ENCODE measurements around the gene SAMSN1.

SAMSN1 gene

DNA sequence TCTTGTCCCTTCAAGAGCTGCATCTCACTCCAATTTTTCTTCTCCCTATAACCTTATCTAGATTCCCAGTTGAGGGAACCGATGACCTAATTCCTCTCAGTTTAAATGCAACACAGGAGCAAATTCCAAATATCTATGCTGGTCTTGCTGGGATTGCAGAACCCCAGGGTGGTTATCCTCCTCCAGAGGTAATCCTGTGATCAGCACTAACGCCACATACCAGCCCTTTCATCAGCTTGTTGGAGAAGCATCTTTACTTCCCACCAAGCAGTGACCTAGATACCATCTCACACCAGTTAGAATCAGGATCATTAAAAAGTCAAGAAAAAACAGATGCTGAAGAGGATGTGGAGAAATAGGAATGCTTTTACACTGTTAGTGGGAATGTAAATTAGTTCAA lies 52.4 kb downstream of the SAMSN1 start:
- in situ Hi-C loops (cut with MboI; ENCODE audit: low pct_unique_long_range_greater_than_20kb, low sequenced_read_pairs) = no loop called here
- DNase-seq = no peak

DNA sequence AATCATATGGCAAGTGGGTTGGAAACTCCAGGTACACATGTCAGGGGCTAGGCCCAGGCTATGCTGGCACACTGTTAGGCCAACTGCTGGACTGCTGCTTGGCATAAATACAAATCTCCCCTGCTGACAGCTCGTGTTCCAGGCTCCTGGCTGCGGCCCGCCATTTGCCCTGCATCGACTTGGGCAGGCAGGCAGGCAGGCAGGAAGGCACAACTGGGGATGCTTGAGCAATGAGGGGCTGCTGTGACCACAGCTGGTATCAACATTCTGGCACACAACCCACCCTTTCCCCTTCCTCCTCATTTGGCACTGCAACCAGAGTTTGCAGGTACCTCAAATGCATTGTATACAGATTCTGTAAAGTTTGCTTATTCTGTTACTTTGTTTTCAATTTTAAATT lies 53.2 kb downstream of the SAMSN1 start:
- no peak for DNase-seq
- in situ Hi-C loops (cut with MboI; ENCODE audit: low pct_unique_long_range_greater_than_20kb, low sequenced_read_pairs) = no loop called here

DNA sequence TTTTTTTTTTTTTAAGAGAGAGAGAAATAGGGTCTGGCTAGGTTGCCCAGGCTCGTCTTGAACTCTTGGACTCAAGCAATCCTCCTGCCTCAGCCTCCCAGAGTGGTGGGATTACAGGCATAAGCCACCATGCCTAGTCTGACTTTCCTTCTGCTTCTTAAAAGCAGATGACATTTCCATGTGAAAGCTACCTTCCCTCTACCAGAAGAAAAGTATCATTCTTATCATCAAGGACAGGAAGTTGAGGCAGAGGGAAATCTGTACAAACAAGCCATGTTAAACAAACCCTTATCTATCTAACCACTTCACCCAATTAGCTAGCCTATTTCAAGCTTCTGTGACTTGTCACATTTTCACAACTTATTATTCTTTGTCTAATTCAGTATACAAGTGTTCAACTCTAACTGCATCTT lies 54.8 kb downstream of the SAMSN1 start:
- in situ Hi-C loops (cut with MboI; ENCODE audit: low pct_unique_long_range_greater_than_20kb, low sequenced_read_pairs) = no loop called here
- no peak for DNase-seq

DNA sequence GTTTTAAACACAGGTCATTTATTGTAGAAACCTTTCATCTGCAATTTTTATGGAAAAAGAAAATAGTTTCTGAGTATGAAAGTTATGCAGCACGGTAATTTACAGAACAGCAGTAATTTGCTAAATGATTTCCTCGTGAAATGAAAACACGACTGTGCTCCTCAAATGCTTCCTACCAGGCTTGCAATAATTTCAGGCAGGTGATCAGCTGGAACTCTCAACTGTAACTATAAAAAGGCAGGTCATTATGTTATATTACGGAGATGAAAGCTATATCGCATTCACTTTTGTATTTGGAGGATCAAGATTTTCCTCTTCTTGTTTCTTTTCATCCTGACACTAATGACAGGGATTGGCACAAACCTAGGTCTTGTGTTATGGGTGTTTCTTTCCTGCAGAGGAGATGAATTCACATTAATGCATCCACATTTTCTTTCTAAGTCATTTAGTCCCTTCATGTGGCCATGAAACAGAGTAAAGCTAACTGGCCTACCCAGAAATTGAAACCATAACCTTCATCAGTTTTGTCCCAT lies 57.4 kb downstream of the SAMSN1 start:
- in situ Hi-C loops (cut with MboI; ENCODE audit: low pct_unique_long_range_greater_than_20kb, low sequenced_read_pairs) = no loop called here
- no peak for DNase-seq

DNA sequence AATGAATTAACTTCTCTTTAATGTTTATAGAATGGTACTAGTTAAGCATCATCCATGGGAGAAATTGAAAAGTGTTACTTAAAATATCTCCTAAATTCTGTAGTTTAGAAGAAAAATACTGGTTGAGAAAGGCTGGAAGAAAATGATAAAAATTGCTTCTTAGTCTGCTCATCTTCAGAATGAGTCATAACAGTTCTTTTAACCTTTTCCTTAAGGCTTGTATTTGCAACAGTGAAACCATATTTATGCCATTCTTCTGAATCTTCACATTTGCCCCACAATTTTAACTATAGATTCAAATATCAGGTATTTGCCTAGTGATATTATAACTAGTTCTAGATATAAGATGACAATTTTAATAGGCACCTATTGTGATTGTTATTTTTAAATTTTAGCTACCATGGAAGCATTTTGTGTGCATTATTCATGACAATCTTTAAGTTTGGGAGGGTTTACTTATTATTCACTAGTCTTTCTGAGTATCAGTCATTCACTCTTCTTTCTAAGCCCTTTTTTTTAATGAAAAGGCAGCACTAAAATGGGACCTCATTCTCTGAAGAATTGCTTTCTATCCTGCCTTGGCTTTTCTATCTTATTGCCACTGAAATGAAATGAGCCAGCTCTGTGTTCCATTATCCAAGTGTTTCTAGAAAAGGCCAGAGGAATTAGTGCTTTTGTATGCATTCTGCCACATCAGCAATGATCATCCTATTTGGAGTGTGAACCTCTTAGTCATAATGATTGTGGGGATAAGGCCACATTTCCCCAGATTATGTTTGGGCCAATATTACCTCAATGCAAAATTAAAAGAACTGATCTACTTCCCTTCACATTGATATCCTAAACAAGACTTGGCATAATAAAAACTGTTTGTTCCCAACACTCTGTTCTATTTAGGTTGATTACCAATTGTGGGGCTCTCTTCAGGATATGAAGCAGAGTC lies 58.4 kb downstream of the SAMSN1 start:
- in situ Hi-C loops (cut with MboI; ENCODE audit: low pct_unique_long_range_greater_than_20kb, low sequenced_read_pairs) = no loop called here
- DNase-seq = no peak

DNA sequence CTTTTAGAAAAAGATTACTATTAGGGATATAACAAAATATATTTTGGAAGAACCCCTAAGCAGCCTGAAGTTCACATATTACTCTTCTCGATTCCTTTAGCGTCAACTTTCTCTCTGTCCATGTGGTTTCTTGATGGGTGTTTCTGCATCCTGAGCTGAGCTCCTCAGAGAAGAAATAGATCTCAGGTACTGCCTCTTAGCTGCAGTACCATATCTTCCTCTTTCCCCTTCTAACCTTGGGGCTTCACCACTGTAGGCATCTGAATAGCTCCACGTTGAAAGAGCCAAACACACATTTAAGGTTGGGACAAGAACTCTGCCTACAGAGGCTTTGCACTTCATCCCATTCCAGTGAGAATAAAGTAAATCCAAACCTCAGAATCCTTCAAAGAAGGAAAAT lies 59.2 kb downstream of the SAMSN1 start:
- no peak for DNase-seq
- in situ Hi-C loops (cut with MboI; ENCODE audit: low pct_unique_long_range_greater_than_20kb, low sequenced_read_pairs) = no loop called here

DNA sequence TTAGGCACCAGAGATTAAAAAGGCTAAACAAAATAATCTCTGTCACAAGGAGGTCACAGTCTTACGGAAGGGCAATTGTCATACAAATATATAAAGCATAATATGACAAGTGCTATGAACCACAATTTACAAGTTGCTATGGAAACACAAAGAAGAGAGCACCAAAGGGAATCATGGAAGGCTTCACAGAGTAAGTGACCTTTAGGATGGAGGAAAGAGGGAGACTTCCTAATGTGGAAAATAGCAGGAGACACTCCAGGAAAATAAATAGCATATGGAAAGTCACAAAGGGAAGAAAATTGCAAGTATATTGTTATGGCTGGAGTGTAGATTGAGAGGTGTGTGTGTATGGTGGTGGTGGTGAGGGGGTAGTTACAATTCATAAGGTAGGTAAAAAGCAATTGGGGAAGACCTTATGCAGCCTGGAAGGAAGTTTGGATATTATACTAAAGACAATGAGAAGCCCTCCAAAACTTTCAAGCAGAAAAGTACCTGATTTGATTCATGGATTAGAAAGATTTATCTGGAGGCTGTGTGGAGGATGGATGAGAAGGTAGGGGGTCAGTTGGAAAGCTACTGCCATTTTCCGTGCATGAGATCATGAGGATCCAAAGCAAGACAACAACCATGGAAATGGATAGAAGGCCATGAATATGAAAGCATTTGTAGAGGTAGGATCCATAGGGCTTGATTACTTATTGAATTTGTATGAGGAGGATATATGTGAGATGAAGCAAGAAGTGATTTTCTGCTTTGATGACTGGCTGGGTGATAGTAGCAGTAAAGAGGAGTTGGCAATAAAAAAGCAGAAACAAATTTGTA lies 61.7 kb downstream of the SAMSN1 start:
- in situ Hi-C loops (cut with MboI; ENCODE audit: low pct_unique_long_range_greater_than_20kb, low sequenced_read_pairs) = no loop called here
- DNase-seq = no peak

DNA sequence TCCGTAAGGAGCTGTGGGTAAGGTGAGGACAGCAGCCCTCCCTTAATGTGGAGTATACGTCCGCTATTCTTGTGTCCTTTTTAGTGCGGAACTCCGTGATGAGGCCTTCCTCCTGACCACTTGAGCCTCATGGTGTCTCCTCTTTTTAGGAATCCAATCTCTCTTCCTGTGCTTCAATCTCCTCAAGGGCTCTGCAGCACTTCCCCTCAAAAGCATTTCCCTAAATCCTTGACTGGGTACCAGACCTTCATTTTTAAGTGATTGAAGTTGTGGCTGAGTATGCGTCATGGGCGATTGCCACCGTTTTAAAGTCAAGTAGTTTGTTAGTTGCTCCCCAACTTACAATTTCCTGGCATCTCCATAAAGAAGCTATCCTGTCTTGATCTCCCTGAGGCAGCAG lies 62.8 kb downstream of the SAMSN1 start:
- in situ Hi-C loops (cut with MboI; ENCODE audit: low pct_unique_long_range_greater_than_20kb, low sequenced_read_pairs) = no loop called here
- DNase-seq = peak; percentile 70

DNA sequence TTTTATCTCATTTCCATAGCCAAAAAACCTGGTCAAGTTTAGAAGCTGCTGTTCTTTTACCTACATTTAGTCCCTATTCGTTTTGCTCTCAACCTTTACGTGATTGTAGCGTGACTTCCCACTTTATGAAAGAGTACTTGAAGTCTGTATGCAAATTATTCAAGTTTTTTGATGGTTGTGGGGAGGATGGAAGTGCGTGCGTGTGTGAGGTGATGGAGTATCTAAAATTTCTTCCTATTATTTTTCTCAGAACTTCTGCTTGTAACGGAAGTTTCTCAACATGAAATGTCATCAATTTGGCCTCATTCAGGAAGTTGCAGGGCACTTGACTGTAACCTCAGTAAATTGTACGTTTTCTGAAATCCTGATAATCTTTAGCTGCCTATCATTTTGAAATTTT lies 64.0 kb downstream of the SAMSN1 start:
- peak; percentile 94 for DNase-seq
- in situ Hi-C loops (cut with MboI; ENCODE audit: low pct_unique_long_range_greater_than_20kb, low sequenced_read_pairs) = no loop called here

DNA sequence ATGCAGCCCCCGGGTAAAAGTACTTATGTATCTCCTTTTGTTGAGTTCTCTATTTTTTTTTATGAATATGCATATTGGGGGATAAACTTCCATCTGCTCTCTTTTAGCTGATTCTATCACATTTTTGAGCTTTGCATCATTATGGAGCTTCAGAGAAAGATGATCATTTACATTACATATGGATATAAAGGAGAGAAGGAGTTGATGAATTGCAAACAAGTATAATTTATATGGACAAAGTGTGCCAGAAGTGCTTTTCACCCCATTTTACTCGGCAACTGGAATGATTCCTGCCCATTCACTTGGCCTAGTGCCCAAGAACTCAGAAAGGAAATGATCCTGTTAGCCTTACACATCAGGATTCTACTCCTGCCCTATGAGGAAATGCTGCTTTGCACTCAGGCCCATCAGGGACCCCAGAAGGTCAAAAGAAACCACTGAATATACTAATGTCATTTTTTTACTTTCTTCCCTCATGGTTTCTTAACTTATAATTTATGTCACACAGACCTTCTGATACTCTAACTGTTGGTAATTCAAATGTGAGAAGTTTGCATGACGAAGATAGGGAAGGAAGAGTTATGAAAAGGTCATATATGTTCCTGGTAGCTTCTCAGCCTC lies 65.6 kb downstream of the SAMSN1 start:
- no peak for DNase-seq
- in situ Hi-C loops (cut with MboI; ENCODE audit: low pct_unique_long_range_greater_than_20kb, low sequenced_read_pairs) = no loop called here

DNA sequence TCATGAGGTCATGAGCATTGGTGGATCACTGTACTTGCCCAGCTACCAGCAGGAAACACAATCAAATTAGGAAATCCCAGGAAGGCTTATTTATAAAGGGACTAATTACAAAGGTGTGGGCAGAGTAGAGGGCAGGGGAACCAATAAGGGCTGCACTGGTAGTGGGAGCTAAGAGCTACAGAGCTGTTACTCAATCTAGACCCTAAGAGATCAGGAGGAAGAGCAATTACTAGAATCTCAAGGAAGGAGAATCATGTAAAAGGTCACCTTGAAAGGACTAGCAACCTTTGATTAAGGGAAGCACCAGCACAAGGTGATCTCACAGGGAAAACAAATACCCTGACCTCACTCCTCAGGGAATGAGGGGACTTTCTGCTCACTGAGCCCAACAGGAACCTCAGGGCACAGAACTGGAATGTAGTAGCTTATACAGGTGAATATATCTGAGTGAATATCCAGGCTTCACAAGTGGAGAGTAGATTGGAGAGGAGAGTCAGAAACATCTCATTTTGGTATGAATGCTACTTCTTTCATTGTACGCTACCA lies 66.8 kb downstream of the SAMSN1 start:
- in situ Hi-C loops (cut with MboI; ENCODE audit: low pct_unique_long_range_greater_than_20kb, low sequenced_read_pairs) = no loop called here

DNA sequence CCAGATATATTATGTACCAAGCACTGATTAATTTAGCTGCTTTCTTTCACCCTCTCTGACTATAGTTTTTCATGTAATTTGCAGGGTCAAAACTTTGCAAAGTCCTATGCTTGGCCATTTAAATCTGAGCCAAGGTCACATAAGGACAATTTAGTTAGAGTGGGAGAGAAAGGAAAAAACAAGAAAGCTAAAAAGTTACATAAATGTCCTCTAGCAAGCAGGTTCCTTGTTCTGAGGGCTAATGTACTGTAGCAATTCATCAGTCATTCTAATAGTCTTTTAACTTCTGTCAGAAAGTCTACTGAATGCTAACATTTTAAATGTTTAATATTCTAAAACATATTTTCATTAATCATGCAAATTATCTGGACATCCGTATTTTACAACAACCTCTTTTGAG lies 68.3 kb downstream of the SAMSN1 start:
- in situ Hi-C loops (cut with MboI; ENCODE audit: low pct_unique_long_range_greater_than_20kb, low sequenced_read_pairs) = no loop called here
- DNase-seq = no peak

More for the DNA sequence above, 66.8 kb downstream of the SAMSN1 start:
- DNase-seq = no peak

DNA sequence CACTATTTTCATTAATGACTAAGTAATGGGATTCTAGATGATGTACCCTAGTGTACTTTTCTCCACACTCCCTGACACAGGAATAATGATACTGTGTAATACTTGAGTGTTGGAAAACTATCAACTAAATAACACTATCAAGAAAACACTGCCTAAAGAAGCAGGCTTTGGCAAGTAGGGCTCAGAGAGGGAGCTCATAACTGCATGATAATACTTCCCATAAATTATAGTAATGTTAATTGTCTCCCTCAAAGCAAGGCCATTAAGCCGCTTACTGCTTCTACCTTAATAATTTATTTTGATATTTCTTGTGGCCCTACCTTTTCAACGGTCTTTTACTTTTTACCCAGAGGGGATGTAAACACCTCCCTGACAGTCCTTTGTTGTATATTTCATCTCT lies 69.0 kb downstream of the SAMSN1 start:
- in situ Hi-C loops (cut with MboI; ENCODE audit: low pct_unique_long_range_greater_than_20kb, low sequenced_read_pairs) = no loop called here
- no peak for DNase-seq

DNA sequence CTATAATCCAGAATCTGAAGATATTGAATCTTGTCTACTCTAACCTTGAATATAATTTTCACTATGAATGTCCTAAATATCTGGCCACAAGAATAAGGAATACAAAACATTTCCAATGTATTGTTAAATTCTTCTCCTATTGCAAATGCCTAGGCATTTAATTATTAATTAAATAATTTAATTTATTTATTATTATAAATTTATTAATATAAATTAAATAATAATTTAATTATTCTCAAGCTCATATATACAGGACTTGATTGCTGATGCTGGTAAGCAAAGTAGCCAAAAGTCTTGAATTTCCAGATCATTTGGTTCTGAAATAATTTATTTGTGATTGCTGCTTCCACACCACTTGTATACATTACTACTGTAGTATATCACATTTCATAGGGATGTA lies 71.1 kb downstream of the SAMSN1 start:
- no peak for DNase-seq
- in situ Hi-C loops (cut with MboI; ENCODE audit: low pct_unique_long_range_greater_than_20kb, low sequenced_read_pairs) = no loop called here

DNA sequence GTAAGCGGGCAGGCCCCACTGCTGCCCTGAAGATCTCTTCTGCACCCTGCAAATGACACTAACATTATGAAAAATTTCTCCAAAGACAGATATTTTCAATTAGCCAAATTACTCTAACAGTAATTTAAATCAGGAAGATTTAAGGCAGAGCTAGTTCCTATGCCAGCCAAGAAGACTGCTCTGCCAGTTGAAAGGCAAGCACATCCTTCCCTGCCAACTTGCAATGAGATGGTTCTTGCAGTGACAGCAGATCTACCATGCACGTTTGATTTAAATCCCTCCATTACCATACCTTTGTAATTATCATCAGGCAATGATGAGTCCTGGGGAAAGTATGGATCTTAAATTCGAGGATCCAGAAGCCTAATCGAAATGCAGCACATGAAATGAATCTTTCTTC lies 76.5 kb downstream of the SAMSN1 start:
- in situ Hi-C loops (cut with MboI; ENCODE audit: low pct_unique_long_range_greater_than_20kb, low sequenced_read_pairs) = no loop called here
- no peak for DNase-seq

DNA sequence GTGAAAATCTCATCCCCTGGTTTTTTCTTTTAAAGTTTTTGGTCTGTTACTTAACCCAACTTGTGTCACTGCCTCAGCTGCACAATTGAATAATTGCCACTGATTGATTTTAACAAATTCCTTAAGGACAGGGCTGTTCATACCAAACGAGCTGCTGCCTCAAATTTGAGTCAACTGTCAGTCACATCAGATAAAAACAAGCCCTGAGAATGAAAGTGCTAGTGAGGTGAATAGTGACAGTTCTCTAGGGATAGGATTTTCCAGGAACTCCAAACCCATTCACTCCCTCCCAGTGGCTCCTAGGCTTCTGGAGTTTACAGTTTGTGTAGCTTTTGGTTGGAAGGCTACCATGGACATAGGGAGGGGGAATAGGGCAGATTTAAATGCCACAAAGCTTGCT lies 79.4 kb downstream of the SAMSN1 start:
- in situ Hi-C loops (cut with MboI; ENCODE audit: low pct_unique_long_range_greater_than_20kb, low sequenced_read_pairs) = no loop called here
- DNase-seq = no peak

DNA sequence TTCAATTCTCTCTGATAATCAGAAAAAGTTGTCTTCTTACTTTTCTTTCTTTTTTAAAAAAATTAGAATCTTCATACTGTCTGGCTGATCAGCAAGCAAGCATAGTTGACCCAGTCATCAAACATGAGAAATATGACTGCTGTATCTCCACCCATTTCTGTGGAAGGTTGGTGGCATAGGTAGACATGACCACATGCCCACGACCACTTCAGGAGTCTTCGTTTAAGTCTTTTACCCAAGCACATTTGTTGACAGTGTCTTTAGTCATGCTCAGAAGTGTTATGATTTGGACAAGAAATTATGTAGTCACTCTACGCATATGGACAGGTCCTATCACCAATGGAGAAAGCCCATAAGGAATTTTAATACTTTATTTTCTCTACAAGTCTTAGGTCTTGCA lies 88.4 kb downstream of the SAMSN1 start:
- no peak for DNase-seq
- in situ Hi-C loops (cut with MboI; ENCODE audit: low pct_unique_long_range_greater_than_20kb, low sequenced_read_pairs) = no loop called here

DNA sequence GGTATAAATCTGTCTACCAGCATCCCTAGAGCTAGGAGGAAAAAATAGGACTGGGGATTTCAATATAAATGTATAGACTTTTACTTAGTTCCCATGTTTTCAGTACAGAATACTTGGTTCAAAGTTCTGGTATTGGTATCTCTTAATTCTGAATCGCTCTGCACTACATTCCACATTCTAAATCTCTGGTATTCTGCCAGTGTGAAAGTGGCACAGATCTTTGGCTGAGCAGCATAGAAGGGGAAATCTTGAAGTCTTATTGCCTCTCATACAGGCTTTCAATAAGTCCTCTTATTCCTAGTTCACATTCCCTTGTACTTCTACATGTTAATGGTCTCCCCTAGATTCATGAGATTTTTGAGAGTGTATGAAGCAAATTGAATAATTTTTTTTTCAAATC lies 89.2 kb downstream of the SAMSN1 start:
- no peak for DNase-seq
- in situ Hi-C loops (cut with MboI; ENCODE audit: low pct_unique_long_range_greater_than_20kb, low sequenced_read_pairs) = no loop called here

Measured in KBM-7 (cell line).